ENCODE results near the gene KRTAP5-5. TPM values are rescaled to one million over a fixed set of nuclear protein-coding genes. Genes with fewer than 3 reads are reported as not detected.

The KRTAP5-5 gene
- total RNA-seq, 1 experiment from 2014 or later: not detected

DNA sequence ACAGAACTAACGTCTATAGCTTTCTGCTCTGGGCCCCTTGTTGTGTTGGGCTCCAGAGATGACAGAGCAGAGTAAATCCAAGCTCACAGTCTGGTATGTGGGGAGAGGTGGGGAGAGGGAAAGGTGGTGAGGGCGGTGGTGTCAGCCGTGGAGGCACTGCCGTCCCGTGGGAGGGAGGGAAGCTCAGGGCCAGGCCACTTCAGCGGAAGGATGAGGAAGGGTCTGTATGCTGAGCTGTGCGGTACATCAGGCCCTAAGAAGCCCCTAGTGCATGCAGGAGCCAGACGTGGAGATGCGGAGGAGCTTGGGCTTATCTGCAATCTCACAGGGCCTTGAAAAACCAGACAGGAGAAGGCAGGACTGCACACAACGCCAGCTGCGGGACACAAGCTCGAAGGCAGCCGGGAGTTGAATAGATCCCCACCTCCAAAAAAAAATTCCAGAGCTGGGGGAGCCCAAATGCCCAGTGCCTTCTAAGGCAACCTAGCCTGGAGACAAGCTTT, 1.5 kb downstream of the KRTAP5-5 start:
- H2BK5ac ChIP-seq (ENCODE audit: insufficient read length, low read length): no peak overlapping the region
- H4K20me1 ChIP-seq (ENCODE audit: control insufficient read depth, insufficient read depth, insufficient read length): no peaks in the 10 kb centered on the region
- H3K23me2 ChIP-seq (ENCODE audit: insufficient read length, low read depth, low read length, poor library complexity, severe bottlenecking): no peaks in the 10 kb centered on the region
- H3K79me2 ChIP-seq (ENCODE audit: insufficient read depth, low read length): no peaks in the 10 kb centered on the region
- no peak overlapping the region for H3K27ac ChIP-seq (ENCODE audit: insufficient read length, low read depth, low read length)
- no peak overlapping the region for H4K8ac ChIP-seq (replicated peaks; ENCODE audit: insufficient read length, low read depth, low read length)
- no peak overlapping the region for H2AFZ ChIP-seq (ENCODE audit: low read length)
- no peaks in the 10 kb centered on the region; the same call in 1 of the 2 replicates for H3K27me3 ChIP-seq (ENCODE audit: insufficient read depth, low read length)
- H3K4me3 Mint-ChIP-seq: no peak overlapping the region
- no peaks in the 10 kb centered on the region for H3K36me3 Mint-ChIP-seq (ENCODE audit: insufficient read depth in 1 of 3, low read depth in 3 of 3)
- TF ChIP-seq, protein P1, sequence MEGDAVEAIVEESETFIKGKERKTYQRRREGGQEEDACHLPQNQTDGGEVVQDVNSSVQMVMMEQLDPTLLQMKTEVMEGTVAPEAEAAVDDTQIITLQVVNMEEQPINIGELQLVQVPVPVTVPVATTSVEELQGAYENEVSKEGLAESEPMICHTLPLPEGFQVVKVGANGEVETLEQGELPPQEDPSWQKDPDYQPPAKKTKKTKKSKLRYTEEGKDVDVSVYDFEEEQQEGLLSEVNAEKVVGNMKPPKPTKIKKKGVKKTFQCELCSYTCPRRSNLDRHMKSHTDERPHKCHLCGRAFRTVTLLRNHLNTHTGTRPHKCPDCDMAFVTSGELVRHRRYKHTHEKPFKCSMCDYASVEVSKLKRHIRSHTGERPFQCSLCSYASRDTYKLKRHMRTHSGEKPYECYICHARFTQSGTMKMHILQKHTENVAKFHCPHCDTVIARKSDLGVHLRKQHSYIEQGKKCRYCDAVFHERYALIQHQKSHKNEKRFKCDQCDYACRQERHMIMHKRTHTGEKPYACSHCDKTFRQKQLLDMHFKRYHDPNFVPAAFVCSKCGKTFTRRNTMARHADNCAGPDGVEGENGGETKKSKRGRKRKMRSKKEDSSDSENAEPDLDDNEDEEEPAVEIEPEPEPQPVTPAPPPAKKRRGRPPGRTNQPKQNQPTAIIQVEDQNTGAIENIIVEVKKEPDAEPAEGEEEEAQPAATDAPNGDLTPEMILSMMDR (conservative IDR thresholded peaks at IDR 0.05): no peak
- no peak overlapping the region for H2BK120ac ChIP-seq (ENCODE audit: low read depth, low read length, poor library complexity, severe bottlenecking)
- H2AK5ac ChIP-seq (ENCODE audit: insufficient read length, low read length): no peak overlapping the region
- no peaks in the 10 kb centered on the region for H3K9me3 Mint-ChIP-seq
- no peak overlapping the region for H3K23ac ChIP-seq (ENCODE audit: insufficient read length, low read depth, low read length)
- no peak overlapping the region for H4K5ac ChIP-seq (ENCODE audit: insufficient read length, low read depth, low read length)
- no peak overlapping the region for H3K14ac ChIP-seq (ENCODE audit: insufficient read depth, low read length)
- peaks cover 6 to 7% of the 10 kb centered on the region in 2 experiments for H3K4me1 Mint-ChIP-seq
- H2BK12ac ChIP-seq (ENCODE audit: insufficient read length, low read depth, low read length): no peak overlapping the region
- no peak overlapping the region for H2BK15ac ChIP-seq (ENCODE audit: low read depth, low read length)
- H3K4me2 ChIP-seq (ENCODE audit: insufficient read depth, insufficient read length, low read length): no peak overlapping the region
- peaks cover 69% of the 10 kb centered on the region for H3K27me3 Mint-ChIP-seq (ENCODE audit: low read depth)
- no peak overlapping the region for H3T11ph ChIP-seq (ENCODE audit: low read length)
- DNase-seq: no peak
- H3K4me1 ChIP-seq (ENCODE audit: insufficient read depth, low read length): no peaks in the 10 kb centered on the region; the same call in 1 of the 2 replicates
- no peak overlapping the region for H3K27ac Mint-ChIP-seq
- H3K18ac ChIP-seq (ENCODE audit: insufficient read length, low read depth, low read length): no peak overlapping the region
- no CpG with 5 or more reads among the region's 13 CpGs for WGBS (ENCODE audit: extremely low coverage, insufficient read length, low lambda C conversion rate)
- H3K4ac ChIP-seq (ENCODE audit: low read depth, low read length): no peak overlapping the region
- no peaks in the 10 kb centered on the region for H3K9me3 ChIP-seq (ENCODE audit: control insufficient read depth, low read depth, low read length)
- no peak overlapping the region for H3K56ac ChIP-seq (ENCODE audit: insufficient read length, low read depth, low read length)
- H2BK20ac ChIP-seq (ENCODE audit: low read depth, low read length, poor library complexity, severe bottlenecking): no peak overlapping the region
- H3K79me1 ChIP-seq (ENCODE audit: insufficient read depth, low read depth, low read length, poor library complexity, severe bottlenecking): no peaks in the 10 kb centered on the region
- H3K9ac ChIP-seq (ENCODE audit: extremely low read depth, insufficient read length, low read length): no peak overlapping the region
- H4K91ac ChIP-seq (ENCODE audit: insufficient read length, low read depth, low read length): no peak overlapping the region
